ENCODE results near the gene FBXO22.
A peak's percentile ranks its signal among the peaks of the same experiment; 100 is the strongest.
"Not testable (repeated sequence)": the region's sequence is repeated elsewhere in the genome, so short reads cannot be mapped to it uniquely, and the experiment has no call there.

The FBXO22 gene

DNA sequence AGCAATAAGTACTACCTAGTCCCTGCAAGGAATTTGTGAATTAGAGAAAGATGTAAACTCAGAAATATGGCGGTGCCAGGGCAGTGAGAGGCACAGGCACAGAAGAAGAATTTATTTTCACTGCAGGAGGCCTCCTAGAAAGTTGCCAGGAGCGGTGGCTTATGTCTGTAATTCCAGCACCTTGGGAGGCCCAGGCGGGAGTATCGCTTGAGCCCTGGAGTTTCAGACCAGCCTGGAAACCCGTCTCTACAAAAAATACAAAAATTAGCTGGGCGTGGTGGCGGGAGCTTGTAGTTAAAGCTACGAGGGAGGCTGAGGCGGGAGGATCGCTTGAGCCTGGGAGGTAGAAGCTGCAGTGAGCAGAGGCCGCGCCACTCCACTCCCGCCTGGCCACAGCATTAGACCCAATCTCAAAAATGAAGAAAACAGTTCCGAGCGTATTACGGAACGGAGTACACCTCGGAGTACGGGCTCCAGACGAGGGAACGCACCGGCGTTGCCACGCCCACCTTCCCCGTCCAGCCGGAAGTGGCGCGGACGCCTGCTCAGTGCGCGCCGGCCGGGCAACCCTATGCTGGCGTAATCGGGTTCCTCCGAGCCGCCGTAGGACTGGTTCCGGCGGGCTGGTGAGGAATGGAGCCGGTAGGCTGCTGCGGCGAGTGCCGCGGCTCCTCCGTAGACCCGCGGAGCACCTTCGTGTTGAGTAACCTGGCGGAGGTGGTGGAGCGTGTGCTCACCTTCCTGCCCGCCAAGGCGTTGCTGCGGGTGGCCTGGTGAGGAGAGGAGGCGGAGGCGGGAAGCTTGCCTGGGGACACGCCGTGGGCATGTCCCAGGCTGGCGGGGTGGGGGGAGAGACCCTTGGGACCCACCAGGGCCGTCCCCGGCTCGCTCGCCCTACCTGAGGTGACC lies at the start of gene FBXO22:
FBXO22 (plus strand) TSS at position 548 of the 909 bp plus-strand sequence; CDS start at position 634, 86 bp downstream.
- peak; percentile 87 for DNase-seq

DNA sequence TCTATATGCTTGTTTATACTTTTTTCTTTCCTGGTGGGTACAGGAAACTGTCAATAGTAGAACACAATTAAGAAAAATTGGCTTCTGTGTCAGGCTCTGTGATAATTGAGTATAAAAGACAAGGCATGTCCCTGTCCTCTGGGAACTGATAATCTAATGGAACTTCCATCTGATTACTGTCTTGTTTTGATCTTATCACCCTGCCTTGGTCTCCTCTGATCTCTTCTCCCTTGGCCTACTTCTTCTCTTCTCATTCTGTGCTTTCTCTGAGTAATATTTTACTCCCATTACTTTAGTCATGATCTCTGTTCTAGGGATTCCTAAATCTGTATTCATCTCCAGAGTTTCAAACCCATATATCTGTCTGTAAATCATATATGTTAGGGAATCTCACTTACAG lies 45.8 kb upstream of the FBXO22 start:
- DNase-seq, result no peak

DNA sequence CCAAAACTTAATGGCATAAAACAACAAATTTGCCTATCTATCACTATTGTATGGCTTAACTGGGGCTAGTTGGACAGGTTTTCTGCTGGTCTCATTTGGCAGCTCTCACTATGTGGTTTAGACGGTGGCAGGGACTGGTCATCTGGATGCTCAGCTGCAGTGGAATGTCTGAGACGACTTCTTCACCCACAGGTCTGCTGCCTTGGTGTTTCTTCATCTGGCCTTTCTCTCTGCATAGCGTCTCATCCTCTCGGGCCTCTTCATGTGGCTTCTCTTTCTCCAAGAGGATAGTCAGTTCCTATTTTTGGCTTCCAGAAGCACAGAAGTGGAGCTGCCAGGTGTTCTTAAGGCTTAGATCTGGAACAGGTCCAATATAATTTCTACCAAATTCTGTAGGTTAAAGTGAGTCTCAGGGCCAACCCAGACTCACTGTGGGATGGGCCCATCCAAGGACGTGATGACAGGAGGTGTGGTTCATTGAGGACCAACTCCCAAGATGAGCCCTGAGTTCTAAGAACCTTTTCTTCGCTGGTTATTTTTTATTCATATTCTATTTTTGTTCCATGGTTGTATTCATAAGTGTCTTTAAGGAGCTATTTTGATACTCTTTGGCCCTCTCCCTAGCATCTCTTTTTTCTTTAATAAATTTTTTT lies 41.8 kb upstream of the FBXO22 start:
- no peak for DNase-seq

DNA sequence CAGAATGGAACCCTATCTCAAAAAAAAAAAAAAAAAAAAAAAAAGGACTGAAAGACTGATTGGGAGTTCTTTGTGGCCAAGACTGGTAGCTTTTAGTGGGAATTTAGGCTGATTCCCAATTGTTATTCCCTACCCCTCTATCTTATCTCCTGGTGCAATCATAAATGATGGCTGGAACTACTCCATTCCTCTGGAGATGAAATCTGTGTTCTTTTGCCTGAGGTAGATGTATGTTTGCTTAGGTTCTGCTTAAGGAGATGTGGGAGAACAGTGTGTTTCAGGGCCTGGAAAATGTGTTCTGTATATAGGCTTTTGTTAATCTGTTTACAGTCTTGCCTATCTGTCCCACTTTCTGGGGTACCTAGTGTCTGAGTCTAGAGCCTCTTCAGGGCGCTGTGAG lies 40.9 kb upstream of the FBXO22 start:
- DNase-seq, result no peak

DNA sequence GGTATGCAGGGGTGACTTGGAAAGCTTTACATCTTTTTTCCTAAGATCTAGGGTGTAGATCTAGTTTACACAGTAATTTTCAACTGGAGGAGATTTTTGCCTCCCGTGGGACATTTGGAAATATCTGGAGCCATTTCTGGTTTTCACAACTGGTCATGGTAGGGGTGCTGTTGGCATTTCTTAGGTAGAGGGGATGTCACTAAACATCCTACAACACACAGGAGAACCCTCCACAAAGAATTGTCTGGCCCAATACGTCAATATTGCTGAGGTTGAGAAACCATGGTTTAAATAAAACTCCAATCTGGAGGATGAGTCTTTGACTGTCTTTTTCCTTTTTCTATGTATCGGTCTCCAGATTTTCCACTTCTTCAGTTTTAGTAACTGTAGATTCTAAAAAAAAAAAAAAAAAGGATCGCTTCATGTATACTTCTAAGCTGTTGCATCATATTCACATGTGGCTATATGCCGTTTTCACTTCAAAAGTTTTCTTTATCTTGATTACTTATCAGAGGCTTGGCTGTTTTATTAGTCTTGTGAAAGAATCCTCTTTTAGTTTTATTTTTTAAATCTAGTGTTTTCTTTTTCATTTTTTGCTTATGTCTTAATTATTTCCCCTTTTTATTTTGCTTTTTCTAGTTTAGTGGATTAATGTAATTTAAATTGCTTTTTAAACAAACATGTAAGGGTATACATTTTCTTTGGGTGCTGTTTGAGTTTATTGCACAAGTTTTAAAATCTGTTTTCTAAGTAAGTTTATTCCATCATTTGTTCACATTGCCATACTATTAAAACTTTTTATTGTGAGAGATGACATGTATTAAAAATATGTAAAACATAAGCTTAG lies 39.2 kb upstream of the FBXO22 start:
- no peak for DNase-seq

DNA sequence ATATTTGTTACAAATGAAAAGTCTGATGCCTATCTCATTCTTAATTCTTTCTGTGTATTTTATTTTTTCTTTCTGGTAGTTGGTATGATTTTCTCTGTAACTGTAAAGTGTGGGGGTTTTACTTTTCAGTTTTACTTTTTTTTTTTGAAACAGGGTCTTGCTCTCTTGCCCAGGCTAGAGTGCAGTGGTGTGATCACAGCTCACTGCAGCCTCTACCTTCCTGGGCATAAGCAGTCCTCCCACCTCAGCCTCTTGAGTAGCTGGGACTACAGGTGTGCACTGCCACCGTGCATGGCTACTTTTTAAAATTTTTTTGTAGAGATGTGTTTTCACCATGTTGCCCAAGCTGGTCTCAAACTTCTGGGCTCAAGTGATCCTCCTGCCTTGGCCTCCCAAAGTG lies 37.6 kb upstream of the FBXO22 start:
- not testable (repeated sequence) for DNase-seq

DNA sequence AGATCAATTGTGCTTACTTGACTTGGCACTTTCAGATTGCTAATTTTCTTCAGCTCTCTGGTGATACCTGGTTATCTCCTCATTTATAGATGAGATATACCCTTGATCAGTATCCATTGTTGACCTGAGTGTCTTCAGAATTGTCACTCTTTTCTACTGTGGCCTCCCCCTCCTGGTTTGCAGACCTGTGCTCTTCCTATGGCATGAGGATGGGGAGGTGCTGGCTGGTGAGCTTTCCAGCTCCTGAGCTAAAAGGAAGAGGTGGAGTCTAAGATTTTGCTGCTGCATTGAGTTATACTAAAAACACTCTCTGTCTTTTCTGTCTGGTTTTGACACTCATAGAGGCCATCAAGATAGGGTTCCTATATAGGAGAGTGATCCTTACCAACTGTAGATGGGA lies 36.8 kb upstream of the FBXO22 start:
- DNase-seq, result no peak

DNA sequence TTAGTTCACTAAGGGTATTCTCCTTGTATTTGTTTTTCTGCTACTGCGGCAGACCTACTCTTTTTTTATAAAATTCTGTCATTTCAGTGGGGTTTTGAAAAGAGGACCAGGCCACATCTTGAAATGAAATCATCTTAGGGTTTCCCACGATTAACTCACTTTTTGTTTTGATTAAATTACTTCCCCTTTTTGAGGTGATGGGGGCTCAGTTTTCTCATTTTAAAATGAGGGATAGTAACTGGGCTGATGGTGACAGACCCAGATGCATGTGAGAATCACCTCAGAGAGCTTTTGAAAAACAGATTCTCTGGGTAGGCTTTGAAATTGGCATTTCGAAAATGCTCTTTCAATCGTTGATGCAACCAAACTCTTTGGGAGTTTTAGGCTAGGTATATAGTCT lies 36.2 kb upstream of the FBXO22 start:
- no peak for DNase-seq

DNA sequence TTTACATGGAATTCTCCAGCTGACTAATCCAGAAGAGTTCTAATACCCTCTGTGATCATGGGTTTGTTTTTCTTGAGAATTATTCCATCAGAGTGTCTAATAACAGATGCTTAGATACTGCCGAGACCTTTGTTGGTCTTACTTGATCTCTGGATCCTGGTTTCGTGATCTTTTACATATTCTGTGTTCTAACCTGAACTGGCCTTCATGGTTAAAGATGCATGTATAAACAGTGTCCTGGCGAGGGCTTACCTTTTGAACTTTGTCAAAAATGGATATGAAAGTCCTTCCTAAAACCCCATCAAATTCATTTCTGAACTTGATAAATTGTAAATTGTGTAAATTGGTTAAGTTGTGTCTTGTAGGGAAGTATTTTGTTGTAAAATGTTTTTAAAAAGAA lies 35.7 kb upstream of the FBXO22 start:
- no peak for DNase-seq

DNA sequence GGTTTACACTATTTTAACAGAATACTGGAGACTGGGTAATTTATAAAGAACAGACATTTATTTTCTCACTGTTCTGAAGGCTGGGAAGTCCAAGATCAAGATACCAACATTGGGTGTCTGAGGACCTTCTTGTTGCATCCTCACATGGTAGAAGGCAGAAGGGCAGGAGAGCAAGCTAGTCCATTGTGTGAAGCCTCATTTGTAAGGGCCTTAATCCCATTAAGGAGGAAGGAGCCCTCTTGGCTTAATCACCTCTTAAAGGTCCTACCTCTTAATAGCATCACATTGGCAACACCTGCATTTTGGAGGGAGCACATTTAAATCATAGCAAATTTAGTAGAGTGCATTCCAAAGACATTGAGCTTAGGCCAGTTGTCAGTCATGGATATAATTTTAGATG lies 34.2 kb upstream of the FBXO22 start:
- DNase-seq, result no peak

DNA sequence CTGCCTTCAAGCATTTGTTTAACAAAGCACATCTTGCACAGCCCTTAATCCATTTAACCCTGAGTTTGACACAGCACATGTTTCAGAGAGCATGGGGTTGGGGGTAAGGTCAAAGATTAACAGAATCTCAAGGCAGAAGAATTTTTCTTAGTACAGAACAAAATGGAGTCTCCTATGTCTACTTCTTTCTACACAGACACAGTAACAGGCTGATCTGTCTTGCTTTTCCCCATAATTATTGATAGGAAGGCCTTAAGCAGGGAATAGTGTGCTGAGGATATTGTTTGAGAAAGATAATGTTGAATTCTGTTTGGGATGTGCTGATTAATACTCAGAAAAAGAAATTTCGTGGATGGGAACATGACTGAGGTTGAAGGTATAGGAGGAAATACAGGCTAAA lies 32.1 kb upstream of the FBXO22 start:
- DNase-seq, result not testable (repeated sequence)

DNA sequence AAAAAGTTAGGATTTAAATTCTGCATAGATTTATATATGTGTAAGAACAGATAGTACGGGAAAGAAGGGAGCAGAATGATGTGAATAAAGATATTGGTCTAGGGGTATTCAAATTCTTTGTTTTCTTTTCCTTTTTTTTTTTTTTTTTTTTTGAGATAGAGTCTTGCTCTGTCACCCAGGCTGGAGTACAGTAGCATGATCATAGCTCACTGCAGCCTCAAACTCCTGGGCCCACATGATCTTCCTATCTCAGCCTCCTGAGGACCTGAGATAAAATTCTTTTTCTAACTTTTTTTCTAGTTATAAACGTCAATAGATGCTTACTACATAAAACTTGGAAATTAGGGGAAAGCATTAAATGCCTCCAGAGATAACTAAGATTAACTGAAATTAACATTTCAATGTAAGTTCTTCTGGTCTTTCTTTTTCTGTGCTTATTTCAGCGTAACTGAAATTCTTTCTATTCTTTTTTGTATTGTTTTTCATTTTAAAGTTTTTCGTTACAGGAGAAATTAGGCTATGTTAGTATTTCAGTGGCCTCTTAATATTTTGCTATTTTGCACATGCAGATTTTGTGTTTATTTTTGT lies 31.2 kb upstream of the FBXO22 start:
- no peak for DNase-seq

DNA sequence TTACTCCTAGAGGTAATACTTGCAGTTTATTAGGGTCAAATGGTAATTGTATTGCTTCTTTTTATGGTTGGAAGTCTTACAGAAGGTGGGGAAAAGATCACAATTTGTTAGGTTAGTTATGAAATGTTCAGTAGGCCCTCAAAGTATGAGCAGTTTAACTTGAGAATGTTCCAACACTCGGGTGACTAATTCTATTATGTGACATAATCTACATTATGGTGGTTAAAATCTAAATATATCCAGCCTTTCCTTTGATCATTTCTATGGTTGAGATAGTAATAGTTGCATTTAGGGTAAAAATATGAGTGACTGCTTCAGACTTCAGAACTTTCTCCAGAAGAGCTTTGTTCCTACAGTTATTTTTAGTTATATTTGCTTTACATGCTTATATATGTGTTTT lies 19.6 kb upstream of the FBXO22 start:
- DNase-seq, result no peak

DNA sequence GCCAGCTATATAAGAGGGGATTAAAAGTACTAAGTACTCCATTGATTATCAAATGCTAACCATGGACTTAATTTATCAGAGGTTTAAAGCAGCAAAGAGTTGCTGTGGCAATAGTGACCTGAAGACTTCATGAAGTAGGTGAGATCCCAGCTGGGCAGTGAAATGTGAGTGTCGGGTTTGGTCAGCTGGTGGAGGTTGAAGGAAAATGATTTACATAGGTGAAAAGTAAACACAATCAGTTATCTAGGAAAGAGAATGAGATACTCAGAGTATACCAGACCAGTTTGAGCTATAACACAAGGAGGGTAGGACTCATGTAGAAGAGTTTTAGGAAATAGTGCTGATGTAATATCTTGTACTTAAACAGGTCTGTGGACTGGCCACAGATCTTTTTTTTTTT lies 16.5 kb upstream of the FBXO22 start:
- DNase-seq, result no peak

DNA sequence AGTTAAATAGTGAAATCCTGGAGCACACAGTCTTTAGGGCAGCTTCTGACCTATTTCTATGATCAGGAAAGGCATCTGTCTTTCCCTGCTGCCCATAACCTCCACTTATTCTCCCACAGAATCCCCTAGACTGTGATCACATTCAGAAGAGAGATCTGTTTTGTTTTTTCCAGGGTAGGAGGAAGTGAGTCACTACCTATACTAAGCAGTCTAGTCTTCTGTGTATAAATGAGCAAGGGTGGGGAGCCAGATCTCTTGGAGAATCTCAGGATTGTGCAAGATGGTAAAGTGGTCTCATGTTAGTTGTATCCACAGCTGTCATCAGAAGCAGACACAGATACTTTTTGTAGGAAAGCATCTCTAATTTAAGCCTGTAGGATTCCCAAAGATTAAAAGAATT lies 11.8 kb upstream of the FBXO22 start:
- no peak for DNase-seq

DNA sequence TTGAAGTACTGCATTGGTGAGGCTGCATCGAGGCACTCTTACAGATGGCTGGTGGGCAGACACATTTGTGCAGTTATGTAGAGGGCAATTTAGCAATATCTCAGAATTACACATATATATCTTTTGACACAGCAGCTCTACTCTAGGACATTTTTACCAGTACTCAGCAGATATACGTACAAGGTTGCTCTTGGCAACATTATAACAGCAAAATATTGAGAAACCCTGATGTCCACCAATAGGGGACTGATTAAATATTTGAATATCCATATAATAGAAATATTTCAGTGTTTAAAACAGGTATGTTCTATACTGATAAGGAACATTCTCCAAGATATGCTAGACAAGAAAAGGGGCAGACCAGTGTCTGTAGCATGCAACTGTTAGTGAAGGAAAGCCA lies 7.9 kb upstream of the FBXO22 start:
- DNase-seq, result no peak

DNA sequence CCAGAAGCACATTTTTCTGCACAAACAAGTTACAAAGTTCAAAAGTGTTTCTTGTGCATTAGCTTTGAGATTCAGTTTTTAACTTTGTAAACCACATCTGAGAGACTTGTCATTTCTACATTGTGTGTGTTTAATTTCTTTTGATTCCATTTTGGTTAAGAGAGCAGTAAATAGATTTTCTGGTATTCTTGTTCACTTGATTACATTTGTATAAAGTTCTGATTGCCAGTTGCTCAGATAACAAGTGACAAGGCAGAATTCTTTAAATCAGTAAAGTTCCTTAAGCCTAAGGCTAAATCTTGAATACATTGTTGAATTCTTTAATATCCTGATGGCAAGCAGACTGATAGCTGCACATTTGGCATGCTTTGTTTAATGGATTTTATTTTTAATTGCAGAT lies 3.1 kb upstream of the FBXO22 start:
- no peak for DNase-seq

DNA sequence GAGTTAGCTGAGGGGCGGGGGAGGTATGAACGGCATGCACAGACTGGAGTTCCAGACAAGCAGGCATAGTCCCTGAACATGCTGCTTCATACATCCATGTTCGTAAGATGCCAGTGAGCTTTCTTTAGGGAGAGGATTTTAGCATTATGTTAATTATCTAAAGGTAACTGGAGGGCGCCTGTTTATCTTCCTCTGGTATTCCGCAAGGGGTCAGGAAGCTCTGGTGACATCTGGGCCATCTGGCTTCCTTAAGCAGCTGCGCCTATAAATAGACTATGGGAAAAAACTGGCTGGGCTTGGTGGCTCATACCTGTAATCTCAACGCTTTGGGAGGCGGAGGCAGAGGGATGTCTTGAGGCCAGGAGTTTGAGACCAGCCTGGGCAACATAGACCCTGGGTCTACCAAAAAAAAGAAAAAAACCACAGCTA lies 1.5 kb upstream of the FBXO22 start:
- DNase-seq, result no peak

DNA sequence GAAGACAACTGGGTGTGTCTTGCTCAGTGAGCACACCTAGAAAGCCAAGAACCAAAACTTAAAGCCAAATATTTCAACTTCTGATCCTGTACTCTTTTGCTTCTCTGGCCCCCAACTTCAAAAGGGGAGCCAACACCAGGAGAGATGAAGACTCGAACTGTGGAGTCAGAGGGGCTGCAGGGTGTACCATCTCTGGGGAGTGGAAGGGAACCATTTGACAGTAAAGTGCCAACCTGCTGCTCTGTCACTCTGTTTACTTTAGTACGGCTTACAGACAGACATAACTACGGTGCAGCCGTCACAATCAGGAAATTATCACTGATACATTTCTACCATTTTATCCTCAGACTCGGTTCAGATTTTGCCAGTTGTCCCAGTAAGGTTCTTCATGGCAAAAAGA lies 1.6 kb downstream of the FBXO22 start:
- no peak for DNase-seq

DNA sequence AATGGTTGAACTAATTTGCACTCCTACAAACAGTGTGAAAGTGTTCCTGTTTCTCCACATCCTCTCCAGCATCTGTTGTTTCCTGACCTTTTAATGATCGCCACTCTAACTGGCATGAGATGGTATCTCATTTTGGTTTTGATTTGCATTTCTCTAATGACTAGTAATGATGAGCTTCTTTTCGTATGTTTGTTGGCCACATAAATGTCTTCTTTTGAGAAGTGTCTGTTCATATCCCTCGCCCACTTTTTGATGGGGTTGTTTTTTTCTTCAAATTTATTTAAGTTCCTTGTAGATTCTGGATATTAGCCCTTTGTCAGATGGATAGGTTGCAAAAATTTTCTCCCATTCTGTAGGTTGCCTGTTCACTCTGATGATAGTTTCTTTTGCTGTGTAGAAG lies 6.7 kb downstream of the FBXO22 start:
- not testable (repeated sequence) for DNase-seq

DNA sequence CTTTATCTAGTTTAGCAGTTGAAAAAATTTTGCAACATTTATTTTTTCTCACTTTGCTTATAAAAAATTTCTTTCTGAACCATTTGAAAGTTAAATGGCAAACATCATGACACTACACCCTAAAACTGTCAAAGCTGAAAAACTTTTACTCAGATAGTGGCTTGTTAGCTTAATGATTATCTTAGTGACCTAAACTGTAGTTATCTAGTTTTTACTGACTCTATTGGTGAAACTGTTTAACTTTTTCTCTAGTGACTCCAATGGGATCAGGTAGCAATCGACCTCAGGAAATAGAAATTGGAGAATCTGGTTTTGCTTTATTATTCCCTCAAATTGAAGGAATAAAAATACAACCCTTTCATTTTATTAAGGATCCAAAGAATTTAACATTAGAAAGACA lies 13.3 kb downstream of the FBXO22 start:
- DNase-seq, result no peak

DNA sequence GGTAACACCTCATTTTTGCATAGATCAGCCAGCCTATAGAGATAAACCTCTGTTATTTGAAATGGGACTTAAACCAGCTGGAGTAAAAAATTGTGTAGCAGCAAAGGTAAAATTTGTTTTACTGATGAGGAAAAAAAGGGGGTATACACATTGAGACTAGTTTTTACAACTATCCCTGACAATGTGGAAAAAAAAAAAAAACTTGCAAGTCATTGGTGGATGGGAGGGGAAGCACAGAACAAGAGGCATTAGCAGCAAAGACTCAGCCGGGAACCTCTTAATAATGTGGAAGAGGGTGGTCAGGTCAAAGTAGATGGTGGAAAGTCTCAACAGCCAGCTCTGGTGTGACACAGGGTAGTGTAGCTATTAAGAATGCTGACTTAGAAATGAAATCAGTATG lies 14.5 kb downstream of the FBXO22 start:
- DNase-seq, result no peak

DNA sequence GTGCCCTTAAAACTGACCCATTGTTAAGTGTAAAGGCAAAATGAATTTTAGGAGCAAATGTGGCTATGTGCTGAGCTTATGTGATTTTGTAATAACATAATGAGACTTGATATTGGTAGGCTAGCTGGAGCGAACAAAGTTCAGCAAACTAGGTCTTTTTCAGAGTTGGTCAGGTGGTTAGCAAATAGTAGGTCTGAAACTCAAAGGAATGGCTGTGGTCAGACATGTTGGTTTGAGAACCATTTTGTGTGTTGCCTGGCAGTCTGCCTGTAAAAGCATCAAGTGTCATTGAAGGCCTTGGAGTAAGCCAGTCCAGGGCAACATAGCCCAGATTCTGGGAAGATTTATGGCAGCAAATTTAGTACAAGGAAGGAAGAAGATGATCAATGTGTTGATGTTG lies 16.4 kb downstream of the FBXO22 start:
- no peak for DNase-seq

Data from CD4-positive, alpha-beta T cell treated with Interferon gamma for 1 hour (primary cell).